GM21526 (cell line): ENCODE measurements around the gene IL10RB.
"Not testable (repeated sequence)": the region's sequence is repeated elsewhere in the genome, so short reads cannot be mapped to it uniquely, and the experiment has no call there.

Source experiments
- ATAC-seq: cut with Tn5 transposase; IDR thresholded peaks from one replicate; pipeline ENCODE4 v1.9.1; 2021; ENCODE audit warnings: moderate library complexity; ENCODE audit not compliant: unreplicated experiment, low FRiP score

IL10RB gene

GRCh38 chr21:33266050-33266788 is at the start of gene IL10RB:
TSS of gene IL10RB (plus strand) at chr21:33266367. CDS start at chr21:33266466, 99 bp downstream.
- ATAC-seq = peak; percentile 33

- ATAC-seq = no peak
Measured at GRCh38 chr21:33217138-33217520, 49.0 kb upstream of the IL10RB start.

GRCh38 chr21:33219300-33219699 is 46.9 kb upstream of the IL10RB start:
- ATAC-seq = no peak

DNA sequence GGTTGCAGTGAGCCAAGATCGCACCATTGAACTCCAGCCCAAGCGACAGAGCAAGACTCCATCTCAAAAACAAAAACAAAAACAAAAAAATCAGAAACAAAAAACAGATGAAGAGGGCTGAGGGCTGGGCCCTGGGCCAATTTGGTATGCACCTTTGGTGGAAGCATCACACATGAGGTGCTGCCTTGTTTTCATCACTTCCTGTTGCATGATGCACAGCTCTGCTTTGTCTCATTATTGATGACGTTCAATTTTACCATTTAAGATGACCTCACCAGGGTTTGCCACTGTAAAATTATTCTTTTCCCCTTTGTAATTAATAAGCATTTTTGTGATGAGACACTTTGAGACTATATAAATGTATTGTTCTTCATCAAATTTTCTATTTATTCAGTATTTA is 46.2 kb upstream of the IL10RB start:
- ATAC-seq = no peak

DNA sequence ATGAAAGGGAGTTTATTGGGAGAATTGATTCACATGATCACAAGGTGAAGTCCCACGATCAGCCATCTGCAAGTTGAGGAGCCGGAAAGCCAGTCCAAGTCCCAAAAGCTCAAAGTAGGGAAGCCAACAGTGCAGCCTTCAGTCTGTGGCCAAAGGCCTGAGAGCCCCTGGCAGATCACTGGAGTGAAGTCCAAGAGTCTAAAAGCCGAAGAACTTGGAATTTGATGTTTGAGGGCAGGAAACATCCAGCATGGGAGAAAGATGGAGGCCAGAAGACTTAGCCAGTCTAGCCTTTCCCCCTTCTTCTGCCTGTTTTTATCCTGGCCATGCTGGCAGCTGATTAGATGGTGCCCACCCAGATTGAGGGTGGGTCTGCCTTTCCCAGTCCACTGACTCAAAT is 40.8 kb upstream of the IL10RB start:
- not testable (repeated sequence) for ATAC-seq

DNA sequence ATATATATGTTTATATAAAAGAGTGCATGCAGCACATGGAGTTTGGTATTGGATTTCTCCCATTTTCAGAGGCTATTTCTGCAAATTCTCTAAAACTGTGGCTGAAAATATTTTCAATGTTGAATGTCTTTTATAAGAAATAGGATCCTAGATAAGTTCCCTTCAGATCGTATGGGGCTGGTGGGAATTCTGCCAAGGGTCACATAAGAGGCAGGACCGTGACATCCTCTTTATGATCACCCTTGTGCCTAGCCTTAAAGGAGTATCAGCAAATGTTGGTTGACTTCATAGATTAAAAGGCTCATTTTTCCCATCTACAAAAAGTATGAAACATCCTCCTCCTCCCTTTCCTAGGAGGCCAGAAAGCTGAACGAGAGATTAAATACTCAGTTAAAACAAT is 37.7 kb upstream of the IL10RB start:
- no peak for ATAC-seq

- peak; percentile 6 for ATAC-seq
Measured at GRCh38 chr21:33229099-33229783, 36.9 kb upstream of the IL10RB start.

- ATAC-seq = peak; percentile 67
Measured at GRCh38 chr21:33229784-33230544, 36.2 kb upstream of the IL10RB start, which contains the start of gene IFNAR2. TSS of gene IFNAR2 (plus strand) at chr21:33229938. CDS start at chr21:33241923, 11,985 bp downstream.

GRCh38 chr21:33230545-33231324 is 35.4 kb upstream of the IL10RB start:
- ATAC-seq = peak; percentile 20

DNA sequence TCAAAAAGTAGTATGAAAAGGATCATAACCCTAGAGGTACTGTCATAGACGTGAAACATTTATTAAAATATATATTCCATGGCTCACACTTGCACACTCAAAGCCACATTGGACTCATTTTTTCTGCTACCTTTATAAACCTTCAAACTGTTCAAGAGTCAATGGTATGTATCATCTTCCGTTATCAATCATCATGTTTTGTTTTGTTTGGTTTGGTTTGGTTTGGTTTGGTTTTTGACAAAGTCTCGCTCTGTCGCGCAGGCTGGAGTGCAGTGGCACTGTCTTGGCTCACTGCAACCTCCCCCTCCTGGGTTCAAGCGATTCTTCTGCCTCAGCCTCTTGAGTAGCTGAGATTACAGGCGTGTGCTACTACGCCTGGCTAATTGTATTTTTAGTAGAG is 34.6 kb upstream of the IL10RB start:
- no peak for ATAC-seq

DNA sequence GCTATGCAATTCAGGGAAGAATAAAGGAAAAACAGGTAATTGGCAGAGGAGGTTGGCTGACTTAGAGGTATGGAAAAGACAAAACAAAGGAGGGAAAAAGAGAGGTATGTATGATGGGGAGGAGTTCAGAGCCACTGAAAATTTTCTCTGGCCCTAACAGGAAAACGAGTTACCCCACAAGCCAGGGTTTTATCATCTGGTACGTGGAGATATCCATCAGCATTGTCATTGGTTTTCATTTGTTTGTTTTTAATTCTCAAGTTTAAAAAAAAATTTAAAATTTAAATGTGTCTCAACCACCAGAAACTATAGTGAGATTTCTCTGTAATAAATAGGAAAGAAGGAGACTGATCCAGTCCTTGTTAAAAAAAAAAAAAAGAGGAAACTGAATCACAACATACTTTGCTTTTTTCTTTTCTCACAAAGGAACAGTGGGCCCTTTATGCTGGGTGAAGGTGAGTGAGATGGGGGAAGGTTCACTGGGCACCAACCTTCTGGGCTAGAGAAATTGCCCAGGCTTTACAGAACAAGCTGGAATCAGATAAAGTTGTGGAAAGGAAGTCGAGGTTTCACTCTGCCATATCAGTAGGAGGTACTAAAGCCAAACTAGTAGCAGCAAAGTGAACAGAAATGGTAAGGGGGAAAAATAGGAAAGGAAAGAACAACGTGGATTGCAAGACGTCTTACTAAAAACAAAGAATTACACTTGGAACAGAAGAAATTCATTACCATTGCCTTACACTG is 33.7 kb upstream of the IL10RB start:
- no peak for ATAC-seq

GRCh38 chr21:33234635-33235520 is 31.3 kb upstream of the IL10RB start:
- no peak for ATAC-seq

DNA sequence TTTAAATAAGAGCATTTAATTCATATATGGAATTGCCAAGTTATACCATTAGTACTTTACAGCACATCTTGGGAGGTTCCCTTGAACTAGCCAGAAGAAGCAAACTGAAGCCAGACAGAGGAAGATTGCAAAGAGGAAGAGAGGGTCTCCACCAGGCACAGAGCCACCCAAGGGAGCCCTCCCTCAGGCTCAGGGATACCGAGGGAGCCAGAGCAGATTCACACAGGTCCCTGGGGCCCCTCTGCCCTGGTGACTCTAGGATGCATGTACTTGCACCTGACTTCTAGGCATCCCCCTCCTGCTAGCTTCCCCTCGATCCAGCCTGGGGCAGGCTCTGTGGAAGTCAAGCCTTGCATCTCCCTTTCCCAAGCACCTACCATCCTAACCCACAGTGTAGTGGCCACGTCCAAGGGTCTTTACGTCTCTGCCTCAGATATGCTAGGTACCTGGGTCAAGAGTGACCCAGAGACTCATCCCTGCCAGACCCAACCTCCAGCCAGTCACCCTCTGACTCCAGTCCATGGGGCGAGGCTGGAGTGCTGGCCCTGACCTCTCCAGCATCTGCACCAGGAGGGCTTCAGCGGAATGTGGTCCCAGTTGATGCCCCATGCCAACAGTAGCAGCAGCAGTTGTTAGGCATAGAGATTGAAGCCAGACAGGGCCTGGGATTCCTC is 30.0 kb upstream of the IL10RB start:
- no peak for ATAC-seq

GRCh38 chr21:33236766-33237165 is 29.4 kb upstream of the IL10RB start:
- no peak for ATAC-seq

GRCh38 chr21:33237486-33237885 is 28.7 kb upstream of the IL10RB start:
- ATAC-seq = no peak

GRCh38 chr21:33238146-33238545 is 28.0 kb upstream of the IL10RB start:
- peak; percentile 24 for ATAC-seq

GRCh38 chr21:33238565-33239255 is 27.5 kb upstream of the IL10RB start:
- peak; percentile 59 for ATAC-seq
